COLO668 (cell line): ENCODE results near the gene SYNPO2.

Source experiments
- DNase-seq: peaks from one replicate; lab custom pipeline; 2025; ENCODE audit not compliant: unreplicated experiment; lab: John Stamatoyannopoulos, UW

SYNPO2 gene, protein sequence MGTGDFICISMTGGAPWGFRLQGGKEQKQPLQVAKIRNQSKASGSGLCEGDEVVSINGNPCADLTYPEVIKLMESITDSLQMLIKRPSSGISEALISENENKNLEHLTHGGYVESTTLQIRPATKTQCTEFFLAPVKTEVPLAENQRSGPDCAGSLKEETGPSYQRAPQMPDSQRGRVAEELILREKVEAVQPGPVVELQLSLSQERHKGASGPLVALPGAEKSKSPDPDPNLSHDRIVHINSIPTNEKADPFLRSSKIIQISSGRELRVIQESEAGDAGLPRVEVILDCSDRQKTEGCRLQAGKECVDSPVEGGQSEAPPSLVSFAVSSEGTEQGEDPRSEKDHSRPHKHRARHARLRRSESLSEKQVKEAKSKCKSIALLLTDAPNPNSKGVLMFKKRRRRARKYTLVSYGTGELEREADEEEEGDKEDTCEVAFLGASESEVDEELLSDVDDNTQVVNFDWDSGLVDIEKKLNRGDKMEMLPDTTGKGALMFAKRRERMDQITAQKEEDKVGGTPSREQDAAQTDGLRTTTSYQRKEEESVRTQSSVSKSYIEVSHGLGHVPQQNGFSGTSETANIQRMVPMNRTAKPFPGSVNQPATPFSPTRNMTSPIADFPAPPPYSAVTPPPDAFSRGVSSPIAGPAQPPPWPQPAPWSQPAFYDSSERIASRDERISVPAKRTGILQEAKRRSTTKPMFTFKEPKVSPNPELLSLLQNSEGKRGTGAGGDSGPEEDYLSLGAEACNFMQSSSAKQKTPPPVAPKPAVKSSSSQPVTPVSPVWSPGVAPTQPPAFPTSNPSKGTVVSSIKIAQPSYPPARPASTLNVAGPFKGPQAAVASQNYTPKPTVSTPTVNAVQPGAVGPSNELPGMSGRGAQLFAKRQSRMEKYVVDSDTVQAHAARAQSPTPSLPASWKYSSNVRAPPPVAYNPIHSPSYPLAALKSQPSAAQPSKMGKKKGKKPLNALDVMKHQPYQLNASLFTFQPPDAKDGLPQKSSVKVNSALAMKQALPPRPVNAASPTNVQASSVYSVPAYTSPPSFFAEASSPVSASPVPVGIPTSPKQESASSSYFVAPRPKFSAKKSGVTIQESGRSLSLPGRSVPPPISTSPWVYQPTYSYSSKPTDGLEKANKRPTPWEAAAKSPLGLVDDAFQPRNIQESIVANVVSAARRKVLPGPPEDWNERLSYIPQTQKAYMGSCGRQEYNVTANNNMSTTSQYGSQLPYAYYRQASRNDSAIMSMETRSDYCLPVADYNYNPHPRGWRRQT

GRCh38 chr4:118888666-118889311 lies at the start of gene SYNPO2:
SYNPO2 (plus strand) TSS chr4:118888854; CDS start chr4:118889037, 183 bp downstream.
- no peak for DNase-seq

GRCh38 chr4:118839221-118839927 lies 49.3 kb upstream of the SYNPO2 start:
- DNase-seq = no peak

DNA sequence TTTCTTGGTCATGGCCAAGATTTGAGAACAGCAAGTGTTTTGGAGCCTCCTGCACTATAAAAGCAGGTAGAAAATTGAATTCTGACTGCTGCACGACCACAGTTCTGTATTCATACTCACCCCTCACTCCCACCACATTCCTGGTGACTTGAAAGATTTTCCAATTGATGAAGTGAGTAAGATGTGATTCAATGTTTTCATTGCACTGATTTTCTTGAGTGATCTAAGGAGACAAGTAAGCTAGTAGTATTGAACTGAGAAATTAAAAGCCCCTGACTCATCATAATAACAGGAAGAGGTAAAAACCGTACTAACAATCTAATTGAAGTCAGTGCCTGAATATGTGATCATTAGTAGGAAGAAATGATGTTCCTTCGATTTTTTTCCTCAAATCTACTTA lies 46.6 kb upstream of the SYNPO2 start:
- no peak for DNase-seq

GRCh38 chr4:118843237-118843636 lies 45.4 kb upstream of the SYNPO2 start:
- no peak for DNase-seq

DNA sequence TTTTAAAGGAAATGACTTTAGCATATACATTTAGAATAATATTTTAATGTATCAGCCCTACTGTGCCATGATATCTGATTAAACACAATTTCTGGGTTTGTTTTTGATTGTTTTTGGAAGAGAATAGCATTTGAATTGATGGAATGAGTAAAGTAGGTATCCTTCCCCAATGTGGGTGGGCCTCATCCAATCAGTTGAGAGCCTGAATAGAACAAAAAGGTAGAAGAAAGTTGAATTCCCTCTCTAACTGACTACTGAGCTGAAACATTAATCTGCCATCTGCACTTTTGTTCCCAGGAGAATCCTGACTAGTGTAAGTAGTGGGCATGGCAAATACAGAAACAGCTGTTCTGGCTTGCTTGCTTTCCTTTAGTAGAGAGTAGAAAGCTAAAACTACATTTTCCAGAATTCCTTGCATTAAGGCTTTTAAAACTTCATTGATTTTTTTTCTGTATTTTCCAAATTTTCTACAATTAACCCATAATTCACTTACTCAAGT lies 43.1 kb upstream of the SYNPO2 start:
- DNase-seq = no peak

DNA sequence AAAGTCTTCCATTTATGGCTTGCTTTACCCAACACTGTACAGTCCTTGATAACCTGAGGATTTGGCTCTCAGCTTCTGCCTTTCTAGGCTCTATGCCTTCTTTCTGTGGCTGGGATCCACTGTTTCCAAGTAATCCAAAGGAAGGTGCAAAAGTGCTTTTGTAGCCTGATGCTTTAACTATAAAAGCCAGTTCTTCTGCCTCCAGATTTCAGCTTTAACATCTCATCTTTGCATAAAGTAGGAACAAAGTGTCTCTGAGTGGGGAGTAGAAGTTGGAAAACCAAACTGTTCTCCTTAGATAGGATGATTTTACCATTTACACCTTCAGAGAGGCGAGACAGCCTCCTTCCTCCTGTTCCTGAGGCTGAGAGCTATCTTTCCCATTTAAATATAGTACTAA lies 41.7 kb upstream of the SYNPO2 start:
- DNase-seq = no peak

DNA sequence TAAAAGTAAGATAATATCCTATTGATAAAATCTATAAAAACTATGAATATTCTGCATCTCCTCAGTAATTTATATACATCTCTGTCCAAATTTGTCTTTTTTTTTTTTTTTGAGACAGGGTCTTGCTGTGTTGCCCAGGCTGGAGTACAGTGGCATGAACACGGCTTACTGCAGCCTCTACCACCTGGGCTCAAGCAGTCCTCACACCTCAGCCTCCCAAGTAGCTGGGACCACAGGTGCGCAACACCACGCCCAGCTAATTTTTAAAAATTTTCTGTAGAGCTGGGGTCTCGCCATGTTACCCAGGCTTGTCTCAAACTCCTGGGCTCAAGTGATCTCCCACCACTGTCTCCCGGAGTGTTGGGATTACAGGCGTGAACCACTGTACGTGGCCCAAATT lies 40.4 kb upstream of the SYNPO2 start:
- DNase-seq = no peak

GRCh38 chr4:118848901-118849300 lies 39.8 kb upstream of the SYNPO2 start:
- no peak for DNase-seq

- DNase-seq = no peak
Measured at GRCh38 chr4:118849867-118850487, 38.7 kb upstream of the SYNPO2 start.

GRCh38 chr4:118850488-118851173 lies 38.0 kb upstream of the SYNPO2 start:
- DNase-seq = no peak

- DNase-seq = no peak
Measured at GRCh38 chr4:118857760-118858159, 30.9 kb upstream of the SYNPO2 start.

- no peak for DNase-seq
Measured at GRCh38 chr4:118858779-118859178, 29.9 kb upstream of the SYNPO2 start.

DNA sequence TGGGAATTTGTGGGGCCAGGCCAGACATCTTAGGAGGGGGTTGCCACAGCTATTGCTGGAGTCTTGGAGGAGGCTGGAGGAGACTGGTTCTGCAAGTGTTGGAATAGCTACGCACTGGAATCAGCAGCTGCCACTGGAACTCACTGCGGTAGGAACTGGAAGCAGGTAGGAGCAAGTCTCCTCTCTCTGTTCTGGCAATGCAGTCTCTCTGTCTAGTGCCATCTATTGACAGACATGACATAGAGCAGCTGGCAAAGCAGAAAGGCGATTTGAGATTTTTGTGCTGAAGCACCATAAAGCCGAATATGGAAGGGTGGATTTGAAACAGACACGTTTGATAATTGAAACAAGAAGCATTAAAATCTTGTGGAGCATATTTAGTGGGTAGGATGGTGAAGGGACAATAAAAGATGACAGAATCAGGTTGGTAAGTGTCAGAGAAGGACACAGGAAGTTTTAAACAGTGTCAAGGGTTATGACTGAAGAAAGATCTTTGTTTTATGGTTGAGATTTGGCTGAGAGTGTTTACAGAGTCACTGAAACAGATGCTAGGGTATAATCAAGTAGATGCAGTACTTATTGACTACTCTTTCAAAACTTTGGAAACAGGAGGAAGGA lies 23.5 kb upstream of the SYNPO2 start:
- DNase-seq = no peak

GRCh38 chr4:118866442-118866841 lies 22.2 kb upstream of the SYNPO2 start:
- no peak for DNase-seq

GRCh38 chr4:118867311-118868067 lies 21.2 kb upstream of the SYNPO2 start:
- no peak for DNase-seq

DNA sequence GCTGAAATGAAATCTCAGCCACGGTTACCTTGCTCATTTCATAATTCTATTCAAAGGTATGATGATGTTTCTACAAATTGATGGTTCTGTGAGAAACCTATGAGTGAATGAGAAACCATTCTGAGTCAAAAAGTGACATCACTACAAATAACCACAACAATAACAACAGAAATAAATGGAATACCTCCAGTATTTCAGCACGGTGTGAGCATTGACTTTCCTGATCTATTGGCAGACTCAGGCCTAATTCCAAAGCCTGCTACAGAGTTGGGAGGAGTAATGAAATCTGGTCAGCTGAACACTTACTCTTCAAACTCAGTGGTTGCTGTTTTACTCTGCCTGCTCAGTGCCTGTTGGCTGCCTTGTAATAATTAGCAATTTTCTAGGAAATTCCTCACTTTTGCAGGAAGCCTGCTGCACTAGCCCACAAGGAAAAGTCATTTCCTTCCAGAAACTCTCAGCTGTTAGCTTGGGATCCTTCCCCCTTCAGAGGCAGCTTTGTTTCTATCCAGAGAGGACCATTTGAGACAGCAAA lies 18.8 kb upstream of the SYNPO2 start:
- DNase-seq = no peak

GRCh38 chr4:118872181-118872580 lies 16.5 kb upstream of the SYNPO2 start:
- no peak for DNase-seq

- no peak for DNase-seq
Measured at GRCh38 chr4:118877797-118878196, 10.9 kb upstream of the SYNPO2 start.
